ENCODE data around the gene GCN1.
"Not testable (repeated sequence)": the region's sequence is repeated elsewhere in the genome, so short reads cannot be mapped to it uniquely, and the experiment has no call there.

The GCN1 gene

GRCh38 chr12:120215766-120216735 is 21.5 kb upstream of the GCN1 start:
- no peak for DNase-seq (ENCODE audit: low read depth in 2 of 3, low spot score in 2 of 3)

- DNase-seq (ENCODE audit: low read depth in 2 of 3, low spot score in 2 of 3), result no peak
Observed at GRCh38 chr12:120215357-120215735, 20.8 kb upstream of the GCN1 start.

GRCh38 chr12:120214626-120215356 is 20.3 kb upstream of the GCN1 start:
- DNase-seq (ENCODE audit: low read depth in 2 of 3, low spot score in 2 of 3), result no peak

- no peak for DNase-seq (ENCODE audit: low read depth in 2 of 3, low spot score in 2 of 3)
Observed at GRCh38 chr12:120213758-120214157, 19.2 kb upstream of the GCN1 start.

DNA sequence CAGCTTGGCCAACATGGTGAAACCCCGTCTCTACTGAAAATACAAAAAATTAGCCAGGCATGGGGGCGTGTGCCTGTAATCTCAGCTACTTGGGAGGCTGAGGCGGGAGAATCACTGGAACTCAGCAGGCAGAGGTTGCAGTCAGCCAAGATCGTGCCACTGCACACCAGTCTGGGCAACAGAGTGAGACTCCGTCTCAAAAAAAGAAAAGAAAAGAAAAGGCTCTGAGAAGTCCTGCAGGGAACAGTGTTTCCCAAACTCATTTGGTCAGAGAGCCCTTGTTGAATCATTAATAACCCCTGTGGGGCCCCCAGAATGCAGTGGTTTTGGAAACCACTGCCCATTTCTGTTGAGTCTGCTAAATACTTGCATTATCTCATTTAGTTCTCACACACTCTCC is 18.7 kb upstream of the GCN1 start:
- DNase-seq (ENCODE audit: low read depth in 2 of 3, low spot score in 2 of 3), result not testable (repeated sequence)

- DNase-seq (ENCODE audit: low read depth in 2 of 3, low spot score in 2 of 3), result no peak
Observed at GRCh38 chr12:120212301-120212700, 17.8 kb upstream of the GCN1 start.

DNA sequence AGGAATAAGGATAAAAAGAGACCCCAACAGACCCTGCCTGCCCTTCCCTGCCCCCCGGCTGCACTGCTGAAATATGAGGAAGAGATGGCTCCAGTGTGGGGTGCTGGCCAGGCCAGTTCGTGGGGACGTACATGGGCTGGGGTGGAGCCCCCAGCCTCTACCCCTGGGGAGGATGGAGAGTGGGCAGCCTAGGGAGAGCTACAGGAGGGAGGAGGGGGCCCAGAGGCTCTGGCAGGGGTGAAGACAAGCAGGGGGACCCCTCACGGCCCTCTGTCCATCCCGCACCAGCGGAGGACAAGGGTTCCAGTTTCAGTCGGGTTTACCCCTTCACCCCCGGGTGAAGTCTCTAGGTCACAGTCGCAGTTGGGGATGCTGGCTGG is 17.4 kb upstream of the GCN1 start:
- DNase-seq (ENCODE audit: low read depth in 2 of 3, low spot score in 2 of 3), result no peak

DNA sequence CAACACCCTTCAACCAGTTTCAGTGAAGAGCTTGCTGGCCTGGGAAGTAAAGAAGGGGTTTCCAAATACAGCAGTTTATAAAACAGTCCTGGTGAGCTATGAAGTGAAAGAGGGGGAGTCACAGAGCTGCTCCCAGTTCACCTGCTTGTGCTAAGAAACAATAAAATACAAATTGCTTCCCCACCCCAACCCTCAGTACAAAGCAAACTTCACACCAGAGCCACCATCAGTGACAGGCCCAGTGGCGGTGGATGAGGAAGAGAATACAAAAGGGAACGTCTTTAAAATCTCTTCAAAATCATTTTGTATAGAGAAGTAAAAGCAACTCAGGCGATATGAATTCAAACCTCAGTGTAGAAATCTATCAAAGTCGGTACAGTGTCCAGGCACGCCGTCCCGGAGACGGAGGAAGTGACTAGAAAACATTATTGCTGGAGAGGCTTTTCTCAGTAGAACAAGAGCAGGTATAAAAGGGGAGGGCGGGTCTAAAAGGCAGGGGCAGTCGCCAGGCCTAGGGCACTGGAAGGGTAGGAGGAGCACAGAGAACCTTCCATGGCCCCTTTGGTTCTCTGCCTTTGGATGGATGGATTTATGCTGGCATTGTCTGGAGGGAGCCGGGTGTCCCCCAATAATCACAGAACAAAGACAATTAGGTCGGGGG is 16.9 kb upstream of the GCN1 start:
- DNase-seq (ENCODE audit: low read depth in 2 of 3, low spot score in 2 of 3), result no peak

DNA sequence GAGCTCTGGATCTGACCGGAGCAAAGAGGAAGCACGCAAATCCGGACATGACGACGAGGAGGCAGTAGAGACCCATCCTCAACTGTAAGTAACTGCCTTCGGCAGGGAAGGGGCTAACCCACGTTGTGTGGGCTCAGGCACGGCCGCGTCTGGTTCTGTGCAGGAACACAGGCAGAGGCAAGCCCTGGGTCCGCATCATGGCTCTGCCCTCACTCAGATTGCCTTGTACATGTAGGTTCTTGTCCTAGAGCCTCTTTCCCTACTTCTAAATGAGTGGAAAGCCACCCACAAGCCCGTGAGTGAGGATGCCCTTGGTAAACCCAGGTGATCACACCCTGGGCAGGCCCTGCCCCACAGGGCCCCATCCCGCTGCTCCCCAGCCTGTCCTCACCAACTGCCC is 15.3 kb upstream of the GCN1 start:
- DNase-seq (ENCODE audit: low read depth in 2 of 3, low spot score in 2 of 3), result no peak

- no peak for DNase-seq (ENCODE audit: low read depth in 2 of 3, low spot score in 2 of 3)
Observed at GRCh38 chr12:120207227-120207626, 12.7 kb upstream of the GCN1 start.

GRCh38 chr12:120206781-120207180 is 12.3 kb upstream of the GCN1 start:
- DNase-seq (ENCODE audit: low read depth in 2 of 3, low spot score in 2 of 3), result not testable (repeated sequence)

DNA sequence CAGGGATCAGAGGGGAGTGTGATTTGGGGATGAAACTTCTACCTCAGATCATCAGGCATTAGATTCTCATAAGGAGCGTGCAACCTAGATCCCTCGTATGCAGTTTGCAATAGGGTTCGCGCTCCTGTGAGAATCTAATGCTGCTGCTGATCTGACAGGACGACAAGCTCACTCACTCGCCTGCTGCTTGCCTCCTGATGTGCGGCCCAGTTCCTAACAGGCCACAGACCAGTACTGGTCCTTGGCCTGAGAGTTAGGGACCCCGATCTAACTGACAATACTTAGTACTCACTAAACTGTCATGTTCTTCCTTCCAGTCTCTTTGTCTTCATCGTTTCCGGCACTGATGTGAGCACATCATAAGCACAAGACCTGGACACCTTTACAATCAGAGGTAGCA is 11.7 kb upstream of the GCN1 start:
- no peak for DNase-seq (ENCODE audit: low read depth in 2 of 3, low spot score in 2 of 3)

DNA sequence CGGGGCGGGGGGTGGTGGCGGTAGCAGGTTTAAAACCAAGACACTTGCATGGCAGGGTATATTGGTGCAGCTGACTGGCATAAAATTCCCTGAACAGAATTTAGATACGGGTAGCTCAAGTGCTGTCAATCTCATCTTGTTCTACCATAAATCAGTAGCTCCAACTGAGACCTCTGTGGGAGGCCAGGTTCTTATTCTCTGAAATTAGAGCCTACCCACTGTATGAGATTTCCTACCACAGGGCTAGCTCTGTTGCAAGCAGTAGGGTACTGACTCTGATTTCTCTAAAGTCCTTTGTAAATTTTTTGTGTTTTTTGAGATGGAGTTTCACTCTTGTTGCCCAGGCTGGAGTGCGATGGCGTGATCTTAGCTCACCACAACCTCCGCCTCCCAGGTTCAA is 9.7 kb upstream of the GCN1 start:
- no peak for DNase-seq (ENCODE audit: low read depth in 2 of 3, low spot score in 2 of 3)

GRCh38 chr12:120200364-120200800 is 5.9 kb upstream of the GCN1 start:
- no peak for DNase-seq (ENCODE audit: low read depth in 2 of 3, low spot score in 2 of 3)

- no peak for DNase-seq (ENCODE audit: low read depth in 2 of 3, low spot score in 2 of 3)
Observed at GRCh38 chr12:120199595-120200306, 5.2 kb upstream of the GCN1 start.

DNA sequence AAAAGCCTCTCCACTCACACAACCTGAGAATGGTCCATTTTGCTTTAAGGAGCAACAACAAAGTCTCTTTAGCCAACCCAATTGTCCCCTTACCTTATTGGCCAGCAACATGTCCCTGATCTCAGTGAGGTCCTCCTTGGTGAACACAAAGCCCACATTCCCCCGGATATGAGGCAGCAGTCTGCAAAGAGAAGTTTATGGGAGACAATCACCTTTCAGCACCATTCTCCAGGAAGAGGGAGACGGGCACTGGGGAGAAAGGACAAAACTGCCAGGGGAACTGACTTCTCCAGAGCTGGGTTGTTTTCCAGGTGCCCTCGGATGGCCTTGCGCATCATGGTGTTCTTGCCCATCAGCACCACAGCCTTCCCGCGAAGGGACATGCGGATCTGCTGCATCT is 4.5 kb upstream of the GCN1 start:
- no peak for DNase-seq (ENCODE audit: low read depth in 2 of 3, low spot score in 2 of 3)

- DNase-seq (ENCODE audit: low read depth in 2 of 3, low spot score in 2 of 3), result no peak
Observed at GRCh38 chr12:120197542-120197887, 3.0 kb upstream of the GCN1 start.

GRCh38 chr12:120196817-120197541 is 2.5 kb upstream of the GCN1 start:
- DNase-seq (ENCODE audit: low read depth in 2 of 3, low spot score in 2 of 3), result not testable (repeated sequence)

DNA sequence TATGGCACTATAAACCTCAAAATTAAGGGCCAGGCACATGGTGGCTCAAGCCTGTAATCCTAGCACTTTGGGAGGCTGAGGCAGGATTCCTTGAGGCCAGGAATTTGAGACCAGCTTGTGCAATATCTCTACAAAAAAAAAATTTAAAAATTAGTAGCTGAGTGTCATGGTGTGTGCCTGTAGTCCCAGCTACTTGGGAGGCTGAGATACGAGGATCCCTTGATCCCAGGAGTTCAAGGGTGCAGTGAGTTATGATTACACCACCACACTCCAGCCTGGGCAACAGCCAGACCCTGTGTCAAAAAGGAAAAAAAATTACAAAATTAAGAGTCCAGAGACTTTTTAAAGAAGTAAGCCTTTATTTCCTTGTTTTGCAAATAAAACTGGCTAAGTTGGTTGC is 1.8 kb upstream of the GCN1 start:
- DNase-seq (ENCODE audit: low read depth in 2 of 3, low spot score in 2 of 3), result no peak

DNA sequence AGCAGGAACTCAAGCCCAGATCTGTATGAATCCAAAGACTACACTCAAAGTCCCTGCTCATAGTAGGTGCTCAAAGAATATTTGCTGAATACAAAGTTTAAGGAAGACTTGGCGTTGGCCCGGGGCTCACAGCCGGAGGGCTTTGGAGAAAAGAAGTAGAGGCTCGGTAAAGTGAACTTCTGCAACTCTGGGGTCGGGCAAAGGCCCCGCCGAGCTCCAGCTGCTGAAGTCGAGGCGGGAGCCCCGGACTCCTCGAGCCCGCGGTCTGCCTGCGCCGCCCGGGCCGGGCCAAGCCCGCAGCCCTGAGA is 335 bp downstream of the GCN1 start:
- DNase-seq (ENCODE audit: low read depth in 2 of 3, low spot score in 2 of 3), result no peak

- not testable (repeated sequence) for DNase-seq (ENCODE audit: low read depth in 2 of 3, low spot score in 2 of 3)
Observed at GRCh38 chr12:120193286-120193685, 1.2 kb downstream of the GCN1 start.

Data from activated CD8-positive, alpha-beta memory T cell treated with anti-CD3 and anti-CD28 coated beads for 48 hours (primary cell).